Measurements from ENCODE around the gene GPR162. TPM values are rescaled to one million over a fixed set of nuclear protein-coding genes. Genes with fewer than 3 reads are reported as not detected.
"Not testable (repeated sequence)": the region's sequence is repeated elsewhere in the genome, so short reads cannot be mapped to it uniquely, and the experiment has no call there.

Gene GPR162
- total and polyA plus RNA-seq, 7 donors: 0.50 to 2.8 (median 1.0) TPM

GRCh38 chr12:6873094-6874014, 51.7 kb downstream of the GPR162 start, which contains the start of gene SPSB2:
Gene SPSB2 (minus strand): TSS chr12:6873303. CDS start chr12:6872901, 402 bp downstream.
- Histone ChIP-seq H3K36me3 (ENCODE audit: insufficient read depth in 1 of 2, low read depth in 1 of 2) (peaks cover 4 to 40% of the 10 kb centered on the region in 2 donors), H3K4me1 (peaks cover 29% of the 10 kb centered on the region), H3K4me3 (peak within 1 kb of the TSS; percentile 63), H3K27ac (peak within 1 kb of the TSS; percentile 75), H3K27me3 (ENCODE audit: insufficient read depth in 3 of 3, low read length in 2 of 3) (no peaks in the 10 kb centered on the region), H3K9me3 (no peaks in the 10 kb centered on the region)
- DNase-seq (peak; percentile 98), ATAC-seq (peak; percentile 90 to 92 (median 92))
- 3 to 6% (median 3%) methylated on average over 40 to 66 of the region's 66 CpGs for WGBS, 3 donors
- intact Hi-C loops (cut with DNase I): no loop called here
- no peak for TF ChIP-seq CTCF (IDR thresholded peaks at IDR 0.05)

GRCh38 chr12:6874015-6874368, 52.4 kb downstream of the GPR162 start:
- H3K27ac ChIP-seq: peak overlapping the region; percentile 75
- H3K4me1 ChIP-seq: peaks cover 24% of the 10 kb centered on the region
- intact Hi-C loops (cut with DNase I); H3K9me3 ChIP-seq; DNase-seq; H3K27me3 ChIP-seq (ENCODE audit: insufficient read depth in 3 of 3, low read length in 2 of 3); ATAC-seq: not testable (repeated sequence)
- H3K4me3 ChIP-seq: peak overlapping the region; percentile 63
- WGBS, 3 donors: 56 to 58% (median 58%) methylated on average over 9 of the region's 9 CpGs
- peaks cover 4 to 37% of the 10 kb centered on the region in 2 donors for H3K36me3 ChIP-seq (ENCODE audit: insufficient read depth in 1 of 2, low read depth in 1 of 2)

Other genes starting within 250 kb of the GPR162 start
- 100 to 1,000 TPM in 2 of 4 donors, 10 to 100 TPM in 2; 94.5 to 152 (median 112) TPM for gene CHD4, start 214.4 kb upstream of the GPR162 start, total RNA-seq
- 10 to 100 TPM; 62.5 to 90.0 (median 78.5) TPM for gene CHD4, start 214.4 kb upstream of the GPR162 start, polyA plus RNA-seq
- gene LPAR5, start 185.9 kb upstream of the GPR162 start, total RNA-seq: under 1 TPM; 0.30 to 0.60 (median 0.39) TPM
- gene LPAR5, start 185.9 kb upstream of the GPR162 start, polyA plus RNA-seq: under 1 TPM; 0.04 to 0.20 (median 0.05) TPM
- under 1 TPM; 0.44 to 0.99 (median 0.86) TPM for gene ACRBP, start 174.4 kb upstream of the GPR162 start, total RNA-seq
- gene ACRBP, start 174.4 kb upstream of the GPR162 start, polyA plus RNA-seq: under 1 TPM in 2 of 3 donors, not detected in 1; 0.29 to 0.82 TPM
- 10 to 100 TPM; 12.7 to 29.6 (median 16.9) TPM for gene ING4, start 158.7 kb upstream of the GPR162 start, total RNA-seq
- gene ING4, start 158.7 kb upstream of the GPR162 start, polyA plus RNA-seq: 10 to 100 TPM; 20.7 to 35.6 (median 25.7) TPM
- gene ZNF384, start 132.4 kb upstream of the GPR162 start, total RNA-seq: 10 to 100 TPM; 25.4 to 37.9 (median 27.9) TPM
- gene ZNF384, start 132.4 kb upstream of the GPR162 start, polyA plus RNA-seq: 10 to 100 TPM; 22.0 to 44.9 (median 23.8) TPM
- under 1 TPM in 3 of 4 donors, not detected in 1; 0.10 to 0.17 (median 0.15) TPM for gene PIANP, start 121.0 kb upstream of the GPR162 start, total RNA-seq
- gene PIANP, start 121.0 kb upstream of the GPR162 start, polyA plus RNA-seq: under 1 TPM in 2 of 3 donors, not detected in 1; 0.17 to 0.21 TPM
- 10 to 100 TPM; 72.3 to 86.2 (median 77.1) TPM for gene COPS7A, start 97.8 kb upstream of the GPR162 start, total RNA-seq
- 100 to 1,000 TPM in 2 of 3 donors, 10 to 100 TPM in 1; 79.2 to 157 (median 104) TPM for gene COPS7A, start 97.8 kb upstream of the GPR162 start, polyA plus RNA-seq
- 100 to 1,000 TPM; 104 to 188 (median 132) TPM for gene MLF2, start 68.7 kb upstream of the GPR162 start, total RNA-seq
- gene MLF2, start 68.7 kb upstream of the GPR162 start, polyA plus RNA-seq: 100 to 1,000 TPM; 113 to 245 (median 176) TPM
- 100 to 1,000 TPM in 1 of 4 donors, 10 to 100 TPM in 3; 69.0 to 104 (median 77.1) TPM for gene PTMS, start 55.5 kb upstream of the GPR162 start, total RNA-seq
- 10 to 100 TPM; 65.4 to 93.7 (median 87.7) TPM for gene PTMS, start 55.5 kb upstream of the GPR162 start, polyA plus RNA-seq
- under 1 TPM in 2 of 4 donors, not detected in 2; 0.11 to 0.24 TPM for gene LAG3, start 49.3 kb upstream of the GPR162 start, total RNA-seq
- under 1 TPM in 2 of 3 donors, not detected in 1; 0.05 to 0.06 TPM for gene LAG3, start 49.3 kb upstream of the GPR162 start, polyA plus RNA-seq
- 1 to 10 TPM; 2.3 to 4.9 (median 4.0) TPM for gene CD4, start 32.3 kb upstream of the GPR162 start, total RNA-seq
- gene CD4, start 32.3 kb upstream of the GPR162 start, polyA plus RNA-seq: 1 to 10 TPM in 1 of 3 donors, under 1 TPM in 2; 0.47 to 1.5 (median 0.91) TPM
- gene P3H3, start 6.6 kb downstream of the GPR162 start, total RNA-seq: 1 to 10 TPM; 1.3 to 4.2 (median 3.2) TPM
- gene P3H3, start 6.6 kb downstream of the GPR162 start, polyA plus RNA-seq: 1 to 10 TPM in 2 of 3 donors, under 1 TPM in 1; 0.87 to 1.2 (median 1.1) TPM
- under 1 TPM; 0.23 to 0.69 (median 0.33) TPM for gene GNB3, start 19.1 kb downstream of the GPR162 start, total RNA-seq
- under 1 TPM; 0.13 to 0.60 (median 0.13) TPM for gene GNB3, start 19.1 kb downstream of the GPR162 start, polyA plus RNA-seq
- gene CDCA3, start 29.5 kb downstream of the GPR162 start, total RNA-seq: 1 to 10 TPM in 1 of 4 donors, under 1 TPM in 2, not detected in 1; 0.79 to 1.1 (median 0.92) TPM
- 1 to 10 TPM in 1 of 3 donors, under 1 TPM in 2; 0.21 to 3.3 (median 0.56) TPM for gene CDCA3, start 29.5 kb downstream of the GPR162 start, polyA plus RNA-seq
- gene USP5, start 30.3 kb downstream of the GPR162 start, total RNA-seq: 100 to 1,000 TPM in 3 of 4 donors, 10 to 100 TPM in 1; 98.1 to 127 (median 112) TPM
- gene USP5, start 30.3 kb downstream of the GPR162 start, polyA plus RNA-seq: 10 to 100 TPM; 43.1 to 85.1 (median 49.5) TPM
- gene TPI1, start 45.7 kb downstream of the GPR162 start, total RNA-seq: 100 to 1,000 TPM; 537 to 822 (median 624) TPM
- gene TPI1, start 45.7 kb downstream of the GPR162 start, polyA plus RNA-seq: 100 to 1,000 TPM; 588 to 952 (median 847) TPM
- 1 to 10 TPM; 2.4 to 4.5 (median 3.2) TPM for gene SPSB2, start 51.5 kb downstream of the GPR162 start, total RNA-seq
- 10 to 100 TPM in 1 of 3 donors, 1 to 10 TPM in 2; 4.3 to 10.2 (median 6.7) TPM for gene SPSB2, start 51.5 kb downstream of the GPR162 start, polyA plus RNA-seq
- 10 to 100 TPM; 10.2 to 14.9 (median 12.5) TPM for gene LRRC23, start 83.0 kb downstream of the GPR162 start, total RNA-seq
- 10 to 100 TPM in 2 of 3 donors, 1 to 10 TPM in 1; 9.5 to 29.0 (median 14.3) TPM for gene LRRC23, start 83.0 kb downstream of the GPR162 start, polyA plus RNA-seq
- 1 to 10 TPM; 2.0 to 4.6 (median 2.3) TPM for gene ENO2, start 92.8 kb downstream of the GPR162 start, total RNA-seq
- 1 to 10 TPM; 1.4 to 2.0 (median 1.8) TPM for gene ENO2, start 92.8 kb downstream of the GPR162 start, polyA plus RNA-seq
- gene ATN1, start 106.1 kb downstream of the GPR162 start, total RNA-seq: 10 to 100 TPM; 43.3 to 55.8 (median 50.9) TPM
- 10 to 100 TPM; 24.9 to 46.0 (median 33.7) TPM for gene ATN1, start 106.1 kb downstream of the GPR162 start, polyA plus RNA-seq
- gene RNU7-1, start 122.0 kb downstream of the GPR162 start, total RNA-seq: not detected
- gene RNU7-1, start 122.0 kb downstream of the GPR162 start, polyA plus RNA-seq: not detected
- 100 to 1,000 TPM in 2 of 4 donors, 10 to 100 TPM in 2; 80.4 to 110 (median 95.6) TPM for gene C12orf57, start 122.2 kb downstream of the GPR162 start, total RNA-seq
- gene C12orf57, start 122.2 kb downstream of the GPR162 start, polyA plus RNA-seq: 100 to 1,000 TPM; 223 to 269 (median 247) TPM
- 1 to 10 TPM; 3.6 to 7.6 (median 4.6) TPM for gene PTPN6, start 129.5 kb downstream of the GPR162 start, total RNA-seq
- 1 to 10 TPM; 1.3 to 2.6 (median 2.1) TPM for gene PTPN6, start 129.5 kb downstream of the GPR162 start, polyA plus RNA-seq
- gene PHB2, start 148.8 kb downstream of the GPR162 start, total RNA-seq: 100 to 1,000 TPM; 137 to 278 (median 180) TPM
- 100 to 1,000 TPM; 176 to 381 (median 208) TPM for gene PHB2, start 148.8 kb downstream of the GPR162 start, polyA plus RNA-seq
- gene EMG1, start 149.1 kb downstream of the GPR162 start, total RNA-seq: 10 to 100 TPM; 30.1 to 59.4 (median 44.8) TPM
- 10 to 100 TPM; 26.6 to 66.5 (median 50.4) TPM for gene EMG1, start 149.1 kb downstream of the GPR162 start, polyA plus RNA-seq
- 10 to 100 TPM; 24.0 to 56.5 (median 41.6) TPM for gene LPCAT3, start 196.7 kb downstream of the GPR162 start, total RNA-seq
- gene LPCAT3, start 196.7 kb downstream of the GPR162 start, polyA plus RNA-seq: 10 to 100 TPM; 13.9 to 26.2 (median 17.4) TPM
- 10 to 100 TPM; 49.0 to 98.5 (median 75.6) TPM for gene C1S, start 238.9 kb downstream of the GPR162 start, total RNA-seq
- 10 to 100 TPM; 35.9 to 44.4 (median 38.2) TPM for gene C1S, start 238.9 kb downstream of the GPR162 start, polyA plus RNA-seq

All from psoas muscle (tissue), 8 donors.